ENCODE measurements around the gene S100A3.
"Not testable (repeated sequence)": the region's sequence is repeated elsewhere in the genome, so short reads cannot be mapped to it uniquely, and the experiment has no call there.

The S100A3 gene

GRCh38 chr1:153527023-153527682, 21.9 kb downstream of the S100A3 start:
- Histone ChIP-seq H3K27ac (ENCODE audit: low read depth, low read length) (no peak overlapping the region), H3K9ac (ENCODE audit: low read length in 5 of 5) (no peak overlapping the region), H3K27me3 (ENCODE audit: control insufficient read depth in 5 of 5, insufficient read depth in 4 of 5, low read length in 5 of 5) (no peaks in the 10 kb centered on the region), H3K9me3 (ENCODE audit: control insufficient read depth in 5 of 5, low read length in 5 of 5) (no peaks in the 10 kb centered on the region), H3K36me3 (ENCODE audit: control insufficient read depth in 5 of 5, insufficient read depth in 5 of 5, low read length in 5 of 5) (no peaks in the 10 kb centered on the region), H3K4me1 (ENCODE audit: control insufficient read depth in 5 of 5, insufficient read depth in 5 of 5, low read length in 5 of 5) (peaks cover 0 to 6% (median 0%) of the 10 kb centered on the region in 5 donors), H3K4me3 (ENCODE audit: low read depth in 1 of 5, low read length in 5 of 5) (no peak overlapping the region)

DNA sequence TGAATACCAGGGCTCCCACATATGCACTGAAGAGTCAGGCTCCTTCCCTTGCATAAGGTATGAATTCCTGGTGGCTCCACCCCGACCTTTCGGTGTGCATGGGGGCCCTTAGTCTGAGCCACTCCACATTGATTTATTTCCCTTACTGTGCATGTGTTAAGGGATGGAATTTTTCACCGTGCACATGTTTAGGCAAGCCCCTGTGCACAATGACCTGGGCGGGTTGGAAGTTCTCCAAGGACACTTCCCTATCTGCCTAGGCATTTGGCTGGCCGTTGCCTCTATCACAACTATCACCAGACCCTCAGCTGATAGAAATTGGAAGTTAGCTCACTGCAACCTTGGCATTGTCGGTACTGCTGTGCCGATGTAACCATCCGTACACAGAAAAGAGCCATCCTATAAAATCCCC, 22.9 kb downstream of the S100A3 start:
- Histone ChIP-seq H3K4me1 (ENCODE audit: control insufficient read depth in 5 of 5, insufficient read depth in 5 of 5, low read length in 5 of 5) (peaks cover 0 to 6% (median 0%) of the 10 kb centered on the region in 5 donors), H3K27ac (ENCODE audit: low read depth, low read length) (no peak overlapping the region), H3K9me3 (ENCODE audit: control insufficient read depth in 5 of 5, low read length in 5 of 5) (no peaks in the 10 kb centered on the region), H3K9ac (ENCODE audit: low read length in 5 of 5) (no peak overlapping the region), H3K36me3 (ENCODE audit: control insufficient read depth in 5 of 5, insufficient read depth in 5 of 5, low read length in 5 of 5) (no peaks in the 10 kb centered on the region), H3K27me3 (ENCODE audit: control insufficient read depth in 5 of 5, insufficient read depth in 4 of 5, low read length in 5 of 5) (no peaks in the 10 kb centered on the region), H3K4me3 (ENCODE audit: low read depth in 1 of 5, low read length in 5 of 5) (no peak overlapping the region)

- Histone ChIP-seq H3K4me3 (ENCODE audit: low read depth in 1 of 5, low read length in 5 of 5) (no peak overlapping the region), H3K27ac (ENCODE audit: low read depth, low read length) (no peak overlapping the region), H3K36me3 (ENCODE audit: control insufficient read depth in 5 of 5, insufficient read depth in 5 of 5, low read length in 5 of 5) (no peaks in the 10 kb centered on the region), H3K9me3 (ENCODE audit: control insufficient read depth in 5 of 5, low read length in 5 of 5) (no peaks in the 10 kb centered on the region), H3K4me1 (ENCODE audit: control insufficient read depth in 5 of 5, insufficient read depth in 5 of 5, low read length in 5 of 5) (peaks cover 0 to 6% (median 0%) of the 10 kb centered on the region in 5 donors), H3K9ac (ENCODE audit: low read length in 5 of 5) (no peak overlapping the region), H3K27me3 (ENCODE audit: control insufficient read depth in 5 of 5, insufficient read depth in 4 of 5, low read length in 5 of 5) (no peaks in the 10 kb centered on the region)
Observed at GRCh38 chr1:153525088-153525728, 23.9 kb downstream of the S100A3 start.

DNA sequence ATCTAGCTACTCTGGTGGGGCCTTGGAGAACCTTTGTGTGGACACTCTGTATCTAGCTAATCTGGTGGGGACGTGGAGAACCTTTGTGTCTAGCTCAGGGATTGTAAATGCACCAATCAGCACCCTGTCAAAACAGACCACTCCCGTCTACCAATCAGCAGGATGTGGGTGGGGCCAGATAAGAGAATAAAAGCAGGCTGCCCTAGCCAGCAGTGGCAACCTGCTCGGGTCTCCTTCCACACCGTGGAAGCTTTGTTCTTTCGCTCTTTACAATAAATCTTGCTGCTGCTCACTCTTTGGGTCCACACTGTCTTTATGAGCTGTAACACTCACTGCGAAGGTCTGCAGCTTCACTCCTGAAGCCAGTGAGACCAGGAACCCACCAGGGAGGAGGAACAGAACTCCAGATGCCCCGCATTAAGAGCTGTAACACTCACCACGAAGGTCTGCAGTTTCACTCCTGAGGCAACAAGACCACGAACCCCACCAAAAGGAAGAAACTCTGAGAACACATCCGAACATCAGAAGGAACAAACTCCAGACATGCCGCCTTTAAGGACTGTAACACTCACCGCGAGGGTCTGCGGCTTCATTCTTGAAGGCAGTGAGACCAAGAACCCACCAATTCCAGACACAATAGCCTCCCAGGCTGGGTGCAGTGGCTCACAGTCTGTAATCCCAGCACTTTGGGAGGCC, 26.6 kb downstream of the S100A3 start:
- H3K27ac ChIP-seq (ENCODE audit: low read depth, low read length); H3K9ac ChIP-seq (ENCODE audit: low read length in 5 of 5); H3K4me1 ChIP-seq (ENCODE audit: control insufficient read depth in 5 of 5, insufficient read depth in 5 of 5, low read length in 5 of 5); H3K27me3 ChIP-seq (ENCODE audit: control insufficient read depth in 5 of 5, insufficient read depth in 4 of 5, low read length in 5 of 5); H3K4me3 ChIP-seq (ENCODE audit: low read depth in 1 of 5, low read length in 5 of 5); H3K36me3 ChIP-seq (ENCODE audit: control insufficient read depth in 5 of 5, insufficient read depth in 5 of 5, low read length in 5 of 5); H3K9me3 ChIP-seq (ENCODE audit: control insufficient read depth in 5 of 5, low read length in 5 of 5): not testable (repeated sequence)

DNA sequence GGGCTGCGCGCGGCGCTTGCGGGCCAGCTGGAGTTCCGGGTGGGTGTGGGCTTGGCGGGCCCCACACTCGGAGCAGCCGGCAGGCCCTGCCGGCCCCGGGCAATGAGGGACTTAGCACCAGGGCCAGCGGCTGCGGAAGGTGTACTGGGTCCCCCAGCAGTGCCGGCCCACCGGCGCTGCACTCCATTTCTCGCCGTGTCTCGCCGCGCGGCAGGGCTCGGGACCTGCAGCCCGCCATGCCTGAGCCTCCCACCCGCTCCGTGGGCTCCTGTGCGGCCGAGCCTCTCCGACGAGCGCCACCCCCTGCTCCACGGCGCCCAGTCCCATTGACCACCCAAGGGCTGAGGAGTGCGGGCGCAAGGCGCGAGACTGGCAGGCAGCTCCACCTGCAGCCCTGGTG, 27.2 kb downstream of the S100A3 start:
- not testable (repeated sequence) for H3K9me3 ChIP-seq (ENCODE audit: control insufficient read depth in 5 of 5, low read length in 5 of 5); H3K9ac ChIP-seq (ENCODE audit: low read length in 5 of 5); H3K36me3 ChIP-seq (ENCODE audit: control insufficient read depth in 5 of 5, insufficient read depth in 5 of 5, low read length in 5 of 5); H3K4me1 ChIP-seq (ENCODE audit: control insufficient read depth in 5 of 5, insufficient read depth in 5 of 5, low read length in 5 of 5); H3K27ac ChIP-seq (ENCODE audit: low read depth, low read length); H3K27me3 ChIP-seq (ENCODE audit: control insufficient read depth in 5 of 5, insufficient read depth in 4 of 5, low read length in 5 of 5); H3K4me3 ChIP-seq (ENCODE audit: low read depth in 1 of 5, low read length in 5 of 5)

DNA sequence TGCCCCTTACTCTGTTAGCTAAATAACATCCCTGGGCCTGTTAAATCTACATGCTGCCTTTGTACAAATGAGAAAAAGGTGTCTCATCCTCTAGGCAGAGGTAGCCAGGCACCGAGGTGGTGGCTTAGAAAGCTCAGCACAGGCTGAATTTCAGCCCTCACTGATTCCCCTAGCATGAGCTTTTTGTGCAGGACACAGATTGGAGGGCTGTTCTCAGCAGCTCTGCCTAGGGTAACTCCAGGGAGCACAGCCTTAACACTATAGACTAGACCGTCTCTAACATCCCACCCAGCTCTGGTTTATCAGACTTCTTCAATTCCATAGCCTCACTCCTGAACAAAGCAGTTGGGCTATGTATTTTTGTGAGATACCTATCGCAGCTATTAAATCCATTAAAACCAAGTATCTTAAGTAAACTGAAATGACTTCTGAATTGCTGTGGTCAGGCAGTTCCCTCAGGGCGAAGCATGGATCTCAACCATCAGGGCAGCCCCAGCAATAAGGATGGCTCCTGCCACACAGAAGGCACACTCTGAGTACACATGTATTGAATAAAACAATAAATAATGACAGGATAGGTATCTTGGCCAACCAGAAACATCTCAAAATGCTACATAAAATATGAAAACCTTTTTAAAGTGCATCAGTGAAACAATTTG, 28.1 kb downstream of the S100A3 start:
- Histone ChIP-seq H3K27ac (ENCODE audit: low read depth, low read length) (no peak overlapping the region), H3K4me3 (ENCODE audit: low read depth in 1 of 5, low read length in 5 of 5) (no peak overlapping the region)

DNA sequence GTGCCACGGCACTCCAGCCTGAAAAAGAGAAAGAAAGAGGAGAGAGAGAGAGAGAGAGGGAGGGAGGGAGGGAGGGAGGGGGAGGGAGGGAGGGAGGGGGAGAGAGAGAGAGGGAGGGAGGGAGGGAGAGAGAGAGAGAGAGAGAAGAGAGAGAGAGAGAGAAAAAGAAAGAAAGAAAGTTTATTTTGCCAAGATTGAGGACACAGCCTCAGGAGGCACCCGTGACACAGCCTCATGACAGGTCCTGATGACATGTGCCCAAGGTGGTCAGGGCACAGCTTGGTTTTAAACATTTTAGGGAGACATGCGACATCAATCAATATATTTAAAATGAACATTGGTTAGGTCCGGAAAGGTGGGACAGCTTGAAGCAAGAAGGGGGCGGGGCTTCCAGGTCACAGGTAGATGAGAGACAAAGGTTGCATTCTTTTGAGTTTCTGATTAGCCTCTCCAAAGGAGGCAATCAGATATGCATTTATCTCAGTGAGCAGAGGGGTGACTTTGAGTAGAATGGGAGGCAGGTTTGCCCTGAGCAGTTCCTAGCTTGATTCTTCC, 28.8 kb downstream of the S100A3 start:
- H3K9me3 ChIP-seq (ENCODE audit: control insufficient read depth in 5 of 5, low read length in 5 of 5); H3K9ac ChIP-seq (ENCODE audit: low read length in 5 of 5); H3K27ac ChIP-seq (ENCODE audit: low read depth, low read length); H3K27me3 ChIP-seq (ENCODE audit: control insufficient read depth in 5 of 5, insufficient read depth in 4 of 5, low read length in 5 of 5); H3K36me3 ChIP-seq (ENCODE audit: control insufficient read depth in 5 of 5, insufficient read depth in 5 of 5, low read length in 5 of 5); H3K4me3 ChIP-seq (ENCODE audit: low read depth in 1 of 5, low read length in 5 of 5): not testable (repeated sequence)
- H3K4me1 ChIP-seq (ENCODE audit: control insufficient read depth in 5 of 5, insufficient read depth in 5 of 5, low read length in 5 of 5), result peaks cover 0 to 10% (median 0%) of the 10 kb centered on the region in 5 donors

More for the DNA sequence above, 28.1 kb downstream of the S100A3 start:
- Histone ChIP-seq H3K9me3 (ENCODE audit: control insufficient read depth in 5 of 5, low read length in 5 of 5) (no peaks in the 10 kb centered on the region), H3K27me3 (ENCODE audit: control insufficient read depth in 5 of 5, insufficient read depth in 4 of 5, low read length in 5 of 5) (no peaks in the 10 kb centered on the region), H3K36me3 (ENCODE audit: control insufficient read depth in 5 of 5, insufficient read depth in 5 of 5, low read length in 5 of 5) (no peaks in the 10 kb centered on the region), H3K4me1 (ENCODE audit: control insufficient read depth in 5 of 5, insufficient read depth in 5 of 5, low read length in 5 of 5) (peaks cover 0 to 3% (median 1%) of the 10 kb centered on the region in 5 donors), H3K9ac (ENCODE audit: low read length in 5 of 5) (no peak overlapping the region)

DNA sequence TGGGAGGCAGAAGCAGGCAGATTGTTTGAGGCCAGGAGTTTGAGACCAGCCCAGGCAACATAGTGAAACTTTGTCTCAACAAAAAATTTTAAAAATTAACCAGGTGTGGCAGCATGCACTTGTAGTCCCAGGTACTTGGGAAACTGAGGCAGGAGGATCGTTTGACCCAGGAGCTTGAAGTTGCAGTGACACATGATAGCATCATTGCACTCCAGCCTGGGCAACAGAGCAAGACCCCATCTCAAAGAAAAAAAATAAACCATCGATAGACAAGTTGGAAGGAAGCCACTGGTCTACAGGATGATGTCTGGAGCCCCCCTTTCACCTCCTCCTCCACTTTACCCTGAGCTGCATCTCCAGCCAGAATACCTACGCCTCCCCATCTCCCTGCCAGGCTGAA, 29.8 kb downstream of the S100A3 start:
- Histone ChIP-seq H3K27ac (ENCODE audit: low read depth, low read length) (no peak overlapping the region), H3K36me3 (ENCODE audit: control insufficient read depth in 5 of 5, insufficient read depth in 5 of 5, low read length in 5 of 5) (no peaks in the 10 kb centered on the region), H3K27me3 (ENCODE audit: control insufficient read depth in 5 of 5, insufficient read depth in 4 of 5, low read length in 5 of 5) (no peaks in the 10 kb centered on the region), H3K4me1 (ENCODE audit: control insufficient read depth in 5 of 5, insufficient read depth in 5 of 5, low read length in 5 of 5) (peaks cover 0 to 11% (median 0%) of the 10 kb centered on the region in 5 donors), H3K9me3 (ENCODE audit: control insufficient read depth in 5 of 5, low read length in 5 of 5) (no peaks in the 10 kb centered on the region), H3K4me3 (ENCODE audit: low read depth in 1 of 5, low read length in 5 of 5) (no peak overlapping the region), H3K9ac (ENCODE audit: low read length in 5 of 5) (no peak overlapping the region)

DNA sequence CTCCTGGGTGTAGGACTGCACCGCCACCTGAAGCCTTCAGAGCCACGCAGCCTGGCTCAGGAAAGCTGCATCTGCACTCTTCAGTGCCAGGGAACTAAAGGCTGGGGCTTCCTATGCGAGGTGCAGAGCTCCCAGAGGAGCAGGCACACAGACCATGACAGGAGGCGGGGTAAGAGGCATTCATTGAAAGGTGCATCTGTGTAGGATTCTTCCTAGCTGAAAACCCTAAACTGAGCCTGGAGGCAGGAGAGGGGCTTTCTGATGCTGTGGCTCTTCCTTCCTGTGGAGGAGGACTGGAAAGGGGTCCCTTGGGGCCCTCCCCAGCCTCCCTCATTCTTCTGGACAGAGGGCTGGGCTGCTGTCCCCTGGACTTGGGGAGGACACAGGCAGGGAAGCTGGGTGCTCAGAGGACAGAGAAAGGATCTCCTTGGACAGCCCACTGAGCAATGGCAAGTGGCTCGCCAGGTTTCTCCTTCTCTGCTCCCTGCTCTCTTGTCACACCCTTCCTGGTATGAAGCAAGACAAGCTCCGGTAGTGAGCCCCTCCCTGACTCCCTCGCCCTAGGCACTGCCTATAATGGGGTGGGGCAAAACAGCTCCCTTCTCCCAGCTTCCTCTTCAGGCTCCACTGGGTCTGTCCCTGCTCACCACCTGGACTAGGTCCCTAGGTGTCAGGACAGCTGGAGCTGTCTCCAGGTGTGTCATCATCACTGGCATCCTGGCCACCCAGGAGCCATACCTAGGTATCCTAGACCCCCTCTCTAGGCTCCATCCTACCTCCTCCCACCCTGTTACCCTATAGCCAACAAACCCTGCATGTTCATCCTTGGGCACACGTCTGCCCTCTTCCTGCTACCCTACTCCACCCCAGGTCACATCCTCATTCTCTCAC, 33.3 kb downstream of the S100A3 start:
- no peak overlapping the region for H3K27ac ChIP-seq (ENCODE audit: low read depth, low read length)
- H3K9me3 ChIP-seq (ENCODE audit: control insufficient read depth in 5 of 5, low read length in 5 of 5), result no peaks in the 10 kb centered on the region
- H3K4me3 ChIP-seq (ENCODE audit: low read depth in 1 of 5, low read length in 5 of 5), result no peak overlapping the region
- H3K4me1 ChIP-seq (ENCODE audit: control insufficient read depth in 5 of 5, insufficient read depth in 5 of 5, low read length in 5 of 5), result peaks cover 0 to 11% (median 0%) of the 10 kb centered on the region in 5 donors
- no peaks in the 10 kb centered on the region for H3K36me3 ChIP-seq (ENCODE audit: control insufficient read depth in 5 of 5, insufficient read depth in 5 of 5, low read length in 5 of 5)
- no peak overlapping the region for H3K9ac ChIP-seq (ENCODE audit: low read length in 5 of 5)
- no peaks in the 10 kb centered on the region for H3K27me3 ChIP-seq (ENCODE audit: control insufficient read depth in 5 of 5, insufficient read depth in 4 of 5, low read length in 5 of 5)

Data from subcutaneous abdominal adipose tissue (tissue), 5 donors.